Measurements from ENCODE around the gene ARMH3. TPM values are rescaled to one million over a fixed set of nuclear protein-coding genes. Genes with fewer than 3 reads are reported as not detected.

Gene ARMH3
- total and polyA plus RNA-seq, 10 of the 15 experiments (the other 5 are each of a cell fraction or from before 2014, with no cell fraction given) = 13.0 to 33.0 (median 16.4) TPM

DNA sequence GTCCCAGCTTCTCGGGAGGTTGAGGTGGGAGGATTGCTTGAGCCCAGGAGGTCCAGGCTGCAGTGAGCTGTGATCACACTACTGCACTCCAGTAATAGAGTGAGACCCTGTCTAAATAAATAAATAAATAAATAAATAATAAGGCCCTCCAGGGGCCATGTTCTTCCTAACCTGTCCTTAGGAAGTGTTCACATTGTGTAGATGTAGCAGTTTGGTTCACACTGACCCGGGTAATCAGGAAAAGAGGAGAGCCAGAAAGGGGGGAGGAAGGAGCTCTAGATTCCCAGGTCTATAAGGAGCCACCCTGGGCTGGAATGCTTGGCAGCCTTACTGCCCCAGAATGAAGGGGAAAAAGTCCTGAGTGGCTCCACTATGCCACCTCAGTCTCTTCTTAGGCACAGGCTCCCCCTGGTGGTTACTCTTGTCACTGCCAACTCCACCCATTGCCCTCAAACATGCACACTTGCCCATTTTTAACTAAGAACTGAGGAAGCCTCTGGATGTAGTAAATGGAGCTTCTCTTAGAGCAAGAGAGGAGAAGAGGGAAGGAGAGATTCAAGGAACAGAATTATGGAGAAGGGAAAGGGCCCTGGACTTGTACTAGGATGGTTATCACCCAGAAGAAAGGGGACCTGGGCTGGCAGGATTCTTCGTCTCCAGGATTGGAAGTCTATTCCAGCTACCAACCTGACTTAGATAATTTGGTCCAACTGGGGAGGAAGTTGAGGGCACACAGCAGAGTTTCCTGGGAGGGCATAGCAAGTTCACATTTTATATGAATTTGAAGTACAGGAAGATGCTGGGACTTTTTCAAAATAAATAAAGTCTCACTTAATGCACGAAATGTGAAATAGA, 16.9 kb upstream of the ARMH3 start (continued):
- TF ChIP-seq YY1 (IDR thresholded peaks at IDR 0.05; ENCODE audit: low read depth, low read length) (peak; percentile 73; the same call in 1 of the 2 replicates), ZNF274 (IDR thresholded peaks at IDR 0.05; ENCODE audit: insufficient read depth, insufficient read length) (no peak), PAX8 (IDR thresholded peaks at IDR 0.05) (no peak), NR2C2 (IDR thresholded peaks at IDR 0.05; ENCODE audit: borderline replicate concordance, control insufficient read depth, insufficient read length, low read depth) (no peak), RAD21 (IDR thresholded peaks at IDR 0.05; ENCODE audit: insufficient read depth, low read depth, low read length) (peak; percentile 92), ASH2L (IDR thresholded peaks at IDR 0.05; ENCODE audit: borderline replicate concordance, low read depth) (no peak), ZNF384 (IDR thresholded peaks at IDR 0.05; ENCODE audit: borderline replicate concordance, low read depth, low read length) (no peak), RB1 (IDR thresholded peaks at IDR 0.05; ENCODE audit: borderline replicate concordance) (0 out of 2 replicates have a peak, but pooled peaks have one; percentile 23), RCOR1 (conservative IDR thresholded peaks at IDR 0.05; ENCODE audit: low read depth, low read length) (no peak), ZNF24 (IDR thresholded peaks at IDR 0.05) (no peak), HDAC6 (IDR thresholded peaks at IDR 0.05; ENCODE audit: unreplicated experiment) (no peak), SMC3 (IDR thresholded peaks at IDR 0.05; ENCODE audit: borderline replicate concordance, low read length) (peak; percentile 96)
- TF ChIP-seq, protein P1, sequence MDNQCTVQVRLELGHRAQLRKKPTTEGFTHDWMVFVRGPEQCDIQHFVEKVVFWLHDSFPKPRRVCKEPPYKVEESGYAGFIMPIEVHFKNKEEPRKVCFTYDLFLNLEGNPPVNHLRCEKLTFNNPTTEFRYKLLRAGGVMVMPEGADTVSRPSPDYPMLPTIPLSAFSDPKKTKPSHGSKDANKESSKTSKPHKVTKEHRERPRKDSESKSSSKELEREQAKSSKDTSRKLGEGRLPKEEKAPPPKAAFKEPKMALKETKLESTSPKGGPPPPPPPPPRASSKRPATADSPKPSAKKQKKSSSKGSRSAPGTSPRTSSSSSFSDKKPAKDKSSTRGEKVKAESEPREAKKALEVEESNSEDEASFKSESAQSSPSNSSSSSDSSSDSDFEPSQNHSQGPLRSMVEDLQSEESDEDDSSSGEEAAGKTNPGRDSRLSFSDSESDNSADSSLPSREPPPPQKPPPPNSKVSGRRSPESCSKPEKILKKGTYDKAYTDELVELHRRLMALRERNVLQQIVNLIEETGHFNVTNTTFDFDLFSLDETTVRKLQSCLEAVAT (IDR thresholded peaks at IDR 0.05) = no peak
- TF ChIP-seq, protein P2, sequence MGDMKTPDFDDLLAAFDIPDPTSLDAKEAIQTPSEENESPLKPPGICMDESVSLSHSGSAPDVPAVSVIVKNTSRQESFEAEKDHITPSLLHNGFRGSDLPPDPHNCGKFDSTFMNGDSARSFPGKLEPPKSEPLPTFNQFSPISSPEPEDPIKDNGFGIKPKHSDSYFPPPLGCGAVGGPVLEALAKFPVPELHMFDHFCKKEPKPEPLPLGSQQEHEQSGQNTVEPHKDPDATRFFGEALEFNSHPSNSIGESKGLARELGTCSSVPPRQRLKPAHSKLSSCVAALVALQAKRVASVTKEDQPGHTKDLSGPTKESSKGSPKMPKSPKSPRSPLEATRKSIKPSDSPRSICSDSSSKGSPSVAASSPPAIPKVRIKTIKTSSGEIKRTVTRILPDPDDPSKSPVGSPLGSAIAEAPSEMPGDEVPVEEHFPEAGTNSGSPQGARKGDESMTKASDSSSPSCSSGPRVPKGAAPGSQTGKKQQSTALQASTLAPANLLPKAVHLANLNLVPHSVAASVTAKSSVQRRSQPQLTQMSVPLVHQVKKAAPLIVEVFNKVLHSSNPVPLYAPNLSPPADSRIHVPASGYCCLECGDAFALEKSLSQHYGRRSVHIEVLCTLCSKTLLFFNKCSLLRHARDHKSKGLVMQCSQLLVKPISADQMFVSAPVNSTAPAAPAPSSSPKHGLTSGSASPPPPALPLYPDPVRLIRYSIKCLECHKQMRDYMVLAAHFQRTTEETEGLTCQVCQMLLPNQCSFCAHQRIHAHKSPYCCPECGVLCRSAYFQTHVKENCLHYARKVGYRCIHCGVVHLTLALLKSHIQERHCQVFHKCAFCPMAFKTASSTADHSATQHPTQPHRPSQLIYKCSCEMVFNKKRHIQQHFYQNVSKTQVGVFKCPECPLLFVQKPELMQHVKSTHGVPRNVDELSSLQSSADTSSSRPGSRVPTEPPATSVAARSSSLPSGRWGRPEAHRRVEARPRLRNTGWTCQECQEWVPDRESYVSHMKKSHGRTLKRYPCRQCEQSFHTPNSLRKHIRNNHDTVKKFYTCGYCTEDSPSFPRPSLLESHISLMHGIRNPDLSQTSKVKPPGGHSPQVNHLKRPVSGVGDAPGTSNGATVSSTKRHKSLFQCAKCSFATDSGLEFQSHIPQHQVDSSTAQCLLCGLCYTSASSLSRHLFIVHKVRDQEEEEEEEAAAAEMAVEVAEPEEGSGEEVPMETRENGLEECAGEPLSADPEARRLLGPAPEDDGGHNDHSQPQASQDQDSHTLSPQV (IDR thresholded peaks at IDR 0.05) = no peak
- TF ChIP-seq, protein P3, sequence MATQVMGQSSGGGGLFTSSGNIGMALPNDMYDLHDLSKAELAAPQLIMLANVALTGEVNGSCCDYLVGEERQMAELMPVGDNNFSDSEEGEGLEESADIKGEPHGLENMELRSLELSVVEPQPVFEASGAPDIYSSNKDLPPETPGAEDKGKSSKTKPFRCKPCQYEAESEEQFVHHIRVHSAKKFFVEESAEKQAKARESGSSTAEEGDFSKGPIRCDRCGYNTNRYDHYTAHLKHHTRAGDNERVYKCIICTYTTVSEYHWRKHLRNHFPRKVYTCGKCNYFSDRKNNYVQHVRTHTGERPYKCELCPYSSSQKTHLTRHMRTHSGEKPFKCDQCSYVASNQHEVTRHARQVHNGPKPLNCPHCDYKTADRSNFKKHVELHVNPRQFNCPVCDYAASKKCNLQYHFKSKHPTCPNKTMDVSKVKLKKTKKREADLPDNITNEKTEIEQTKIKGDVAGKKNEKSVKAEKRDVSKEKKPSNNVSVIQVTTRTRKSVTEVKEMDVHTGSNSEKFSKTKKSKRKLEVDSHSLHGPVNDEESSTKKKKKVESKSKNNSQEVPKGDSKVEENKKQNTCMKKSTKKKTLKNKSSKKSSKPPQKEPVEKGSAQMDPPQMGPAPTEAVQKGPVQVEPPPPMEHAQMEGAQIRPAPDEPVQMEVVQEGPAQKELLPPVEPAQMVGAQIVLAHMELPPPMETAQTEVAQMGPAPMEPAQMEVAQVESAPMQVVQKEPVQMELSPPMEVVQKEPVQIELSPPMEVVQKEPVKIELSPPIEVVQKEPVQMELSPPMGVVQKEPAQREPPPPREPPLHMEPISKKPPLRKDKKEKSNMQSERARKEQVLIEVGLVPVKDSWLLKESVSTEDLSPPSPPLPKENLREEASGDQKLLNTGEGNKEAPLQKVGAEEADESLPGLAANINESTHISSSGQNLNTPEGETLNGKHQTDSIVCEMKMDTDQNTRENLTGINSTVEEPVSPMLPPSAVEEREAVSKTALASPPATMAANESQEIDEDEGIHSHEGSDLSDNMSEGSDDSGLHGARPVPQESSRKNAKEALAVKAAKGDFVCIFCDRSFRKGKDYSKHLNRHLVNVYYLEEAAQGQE (IDR thresholded peaks at IDR 0.05; ENCODE audit: low read depth, low read length) = no peak
- TF ChIP-seq, protein P4, sequence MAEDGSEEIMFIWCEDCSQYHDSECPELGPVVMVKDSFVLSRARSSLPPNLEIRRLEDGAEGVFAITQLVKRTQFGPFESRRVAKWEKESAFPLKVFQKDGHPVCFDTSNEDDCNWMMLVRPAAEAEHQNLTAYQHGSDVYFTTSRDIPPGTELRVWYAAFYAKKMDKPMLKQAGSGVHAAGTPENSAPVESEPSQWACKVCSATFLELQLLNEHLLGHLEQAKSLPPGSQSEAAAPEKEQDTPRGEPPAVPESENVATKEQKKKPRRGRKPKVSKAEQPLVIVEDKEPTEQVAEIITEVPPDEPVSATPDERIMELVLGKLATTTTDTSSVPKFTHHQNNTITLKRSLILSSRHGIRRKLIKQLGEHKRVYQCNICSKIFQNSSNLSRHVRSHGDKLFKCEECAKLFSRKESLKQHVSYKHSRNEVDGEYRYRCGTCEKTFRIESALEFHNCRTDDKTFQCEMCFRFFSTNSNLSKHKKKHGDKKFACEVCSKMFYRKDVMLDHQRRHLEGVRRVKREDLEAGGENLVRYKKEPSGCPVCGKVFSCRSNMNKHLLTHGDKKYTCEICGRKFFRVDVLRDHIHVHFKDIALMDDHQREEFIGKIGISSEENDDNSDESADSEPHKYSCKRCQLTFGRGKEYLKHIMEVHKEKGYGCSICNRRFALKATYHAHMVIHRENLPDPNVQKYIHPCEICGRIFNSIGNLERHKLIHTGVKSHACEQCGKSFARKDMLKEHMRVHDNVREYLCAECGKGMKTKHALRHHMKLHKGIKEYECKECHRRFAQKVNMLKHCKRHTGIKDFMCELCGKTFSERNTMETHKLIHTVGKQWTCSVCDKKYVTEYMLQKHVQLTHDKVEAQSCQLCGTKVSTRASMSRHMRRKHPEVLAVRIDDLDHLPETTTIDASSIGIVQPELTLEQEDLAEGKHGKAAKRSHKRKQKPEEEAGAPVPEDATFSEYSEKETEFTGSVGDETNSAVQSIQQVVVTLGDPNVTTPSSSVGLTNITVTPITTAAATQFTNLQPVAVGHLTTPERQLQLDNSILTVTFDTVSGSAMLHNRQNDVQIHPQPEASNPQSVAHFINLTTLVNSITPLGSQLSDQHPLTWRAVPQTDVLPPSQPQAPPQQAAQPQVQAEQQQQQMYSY (CRISPR knock-in tag; IDR thresholded peaks at IDR 0.05) = no peak
